Keratinocyte (primary cell): ENCODE results near the gene CDC25A. TPM values are rescaled to one million over a fixed set of nuclear protein-coding genes. Genes with fewer than 3 reads are reported as not detected.

Source experiments
- DNase-seq: peaks from one replicate; pipeline ENCODE4 v3.0.0-alpha.2; 2011; ENCODE audit warnings: low read depth, missing footprints, low spot score
- FAIRE-seq: peaks from 2 replicates; lab custom pipeline; 2011; peaks lifted over from hg19 to GRCh38; lab: Jason Lieb, UNC
- H2AFZ ChIP-seq: 2 replicates; pipeline ENCODE4 v1.6.0; 2012; ENCODE audit warnings: low read length, control low read depth, inconsistent platforms; ENCODE audit not compliant: control insufficient read depth
- H3K27ac ChIP-seq: 2 replicates; pipeline ENCODE4 v1.5.1; 2011; ENCODE audit warnings: low read length; ENCODE audit not compliant: control insufficient read depth, insufficient read depth
- H3K27me3 ChIP-seq: 3 replicates; pipeline ENCODE4 v1.6.0; 2011; ENCODE audit warnings: low read length; ENCODE audit not compliant: control insufficient read depth, insufficient read depth; ENCODE audit errors: extremely low read depth
- H3K36me3 ChIP-seq, 2 experiments: 2 replicates in 1 of 2; 3 replicates in 1 of 2; pipeline ENCODE4 v1.5.1; 2011; ENCODE audit warnings: low read length in 2 of 2, mild to moderate bottlenecking in 1 of 2; ENCODE audit not compliant: control insufficient read depth in 2 of 2, insufficient read depth in 2 of 2; ENCODE audit errors: extremely low read depth in 1 of 2
- H3K4me1 ChIP-seq: 3 replicates; pipeline ENCODE4 v1.5.1; 2011; ENCODE audit warnings: low read length; ENCODE audit not compliant: control insufficient read depth, insufficient read depth; ENCODE audit errors: extremely low read depth
- H3K4me2 ChIP-seq: 3 replicates; pipeline ENCODE4 v1.6.0; 2011; ENCODE audit warnings: low read depth, low read length; ENCODE audit not compliant: control insufficient read depth, insufficient read depth; ENCODE audit errors: extremely low read depth
- H3K4me3 ChIP-seq, 3 experiments: fragments of 200-600 bp in 1 of 3; sonication (generic) in 1 of 3; 2 replicates in 2 of 3; 3 replicates in 1 of 3; pipeline ENCODE4 v1.5.1; 2011 to 2016; ENCODE audit warnings: low read length in 3 of 3, mild to moderate bottlenecking in 3 of 3, control low read depth in 2 of 3, inconsistent platforms in 1 of 3, low read depth in 1 of 3, mixed read lengths in 1 of 3, mixed run types in 1 of 3, moderate library complexity in 1 of 3; ENCODE audit not compliant: control insufficient read depth in 2 of 3, insufficient read depth in 2 of 3; ENCODE audit errors: extremely low read depth in 1 of 3
- H3K79me2 ChIP-seq: 2 replicates; pipeline ENCODE4 v1.6.0; 2012; ENCODE audit warnings: low read length; ENCODE audit not compliant: control insufficient read depth, insufficient read depth
- H3K9ac ChIP-seq: 3 replicates; pipeline ENCODE4 v1.6.0; 2011; ENCODE audit warnings: low read length; ENCODE audit not compliant: control insufficient read depth, insufficient read depth; ENCODE audit errors: extremely low read depth
- H3K9me1 ChIP-seq: 3 replicates; pipeline ENCODE4 v1.6.0; 2011; ENCODE audit warnings: low read length; ENCODE audit not compliant: control insufficient read depth, insufficient read depth; ENCODE audit errors: extremely low read depth
- H3K9me3 ChIP-seq: 2 replicates; pipeline ENCODE4 v1.5.1; 2012; ENCODE audit warnings: low read depth, low read length; ENCODE audit not compliant: control insufficient read depth
- H4K20me1 ChIP-seq: 3 replicates; pipeline ENCODE4 v1.6.0; 2011; ENCODE audit warnings: low read length; ENCODE audit not compliant: control insufficient read depth, insufficient read depth; ENCODE audit errors: extremely low read depth
- EZH2 ChIP-seq: IDR thresholded peaks from one replicate; pipeline ENCODE4 v1.6.1; 2012; ENCODE audit warnings: inconsistent platforms, mild to moderate bottlenecking, low read length, moderate library complexity
- dilution Hi-C: fragments of 300-500 bp; cut with MboI; formaldehyde crosslinking; loops from one replicate; pipeline ENCODE4 v1.7.0; 2020; ENCODE audit warnings: low sequenced_read_pairs; ENCODE audit not compliant: extremely low pct_ligation_motif_present
- polyA plus RNA-seq, 5 experiments: library from polyadenylated mRNA; depleted of rRNA in 3 of 5; stranded (reverse) in 3 of 5; stranded (forward) in 1 of 5; unstranded in 1 of 5; fragments of >200 nt; gene quantifications; 1 replicate in 1 of 5; 2 replicates in 3 of 5; 3 replicates in 1 of 5; pipeline versions ENCODE4 v1.2.1 to v1.2.3, GENCODE V29; 2011 to 2012; ENCODE audit warnings: missing spikeins in 2 of 5, low read depth in 1 of 5, low replicate concordance in 1 of 5
- TF ChIP-seq, protein P1 (sequence below), 3 experiments: IDR thresholded peaks in 1 of 3; conservative IDR thresholded peaks in 1 of 3; optimal IDR thresholded peaks in 1 of 3; 2 replicates in 2 of 3; 3 replicates in 1 of 3; pipeline versions ENCODE3 to v1.5.1; 2011; ENCODE audit warnings: low read length in 3 of 3, mild to moderate bottlenecking in 3 of 3, moderate library complexity in 2 of 3, control low read depth in 1 of 3, inconsistent platforms in 1 of 3; ENCODE audit not compliant: insufficient read depth in 2 of 3; ENCODE audit errors: extremely low read depth in 1 of 3

CDC25A gene
- polyA plus RNA-seq, 1 donor (not counting 4 experiments of a cell fraction or from before 2014, with no cell fraction given): 5.5 TPM

DNA sequence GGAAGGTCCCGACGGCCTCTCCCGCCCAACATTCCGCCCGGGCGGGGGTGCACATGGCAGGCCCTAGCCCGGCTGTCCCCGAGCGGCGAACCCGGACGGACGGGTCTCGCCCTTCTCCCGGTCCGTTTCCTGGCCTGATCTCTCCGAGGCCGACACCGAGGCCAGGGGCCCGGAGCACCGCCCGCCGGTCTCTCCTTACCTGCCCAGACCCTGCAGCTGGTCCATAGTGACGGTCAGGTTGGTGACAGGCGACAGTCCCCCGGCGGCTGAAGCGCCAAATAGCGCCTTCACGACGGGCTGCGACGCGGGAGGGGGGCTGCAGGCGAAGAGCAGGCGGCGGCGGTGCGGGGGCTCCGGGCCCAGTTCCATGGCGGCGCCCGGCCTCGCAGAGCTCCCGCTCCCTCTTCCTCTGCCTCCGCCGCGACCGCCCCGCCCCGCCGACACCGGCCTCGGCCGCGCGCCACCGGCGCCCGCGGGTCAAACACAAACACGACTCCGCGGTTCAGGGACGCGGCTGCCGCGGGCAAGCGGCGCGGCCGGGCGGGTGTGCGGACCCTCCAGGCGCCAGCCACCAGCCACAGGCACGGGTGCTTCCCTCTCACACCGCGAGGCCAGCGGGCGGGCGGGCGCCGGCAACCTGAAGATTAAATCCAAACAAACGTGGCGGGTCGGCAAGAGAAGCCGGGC is 495 bp downstream of the CDC25A start:
- Histone ChIP-seq H3K9ac (peak overlapping the region; percentile 88), H3K4me3 (peak overlapping the region; percentile 74 to 90 (median 81)), H3K27me3 (no peaks in the 10 kb centered on the region), H3K9me3 (no peaks in the 10 kb centered on the region), H3K79me2 (peaks cover 21% of the 10 kb centered on the region), H3K36me3 (peaks cover 0 to 14% of the 10 kb centered on the region in 2 experiments), H4K20me1 (no peaks in the 10 kb centered on the region), H3K4me1 (peaks cover 23% of the 10 kb centered on the region), H3K4me2 (peak overlapping the region; percentile 98), H3K9me1 (peaks cover 4% of the 10 kb centered on the region), H3K27ac (peak overlapping the region; percentile 53), H2AFZ (peak overlapping the region; percentile 98)
- dilution Hi-C loops: no loop called here
- FAIRE-seq (no peak), DNase-seq (no peak)
- no peak for TF ChIP-seq EZH2
- TF ChIP-seq, protein P1, sequence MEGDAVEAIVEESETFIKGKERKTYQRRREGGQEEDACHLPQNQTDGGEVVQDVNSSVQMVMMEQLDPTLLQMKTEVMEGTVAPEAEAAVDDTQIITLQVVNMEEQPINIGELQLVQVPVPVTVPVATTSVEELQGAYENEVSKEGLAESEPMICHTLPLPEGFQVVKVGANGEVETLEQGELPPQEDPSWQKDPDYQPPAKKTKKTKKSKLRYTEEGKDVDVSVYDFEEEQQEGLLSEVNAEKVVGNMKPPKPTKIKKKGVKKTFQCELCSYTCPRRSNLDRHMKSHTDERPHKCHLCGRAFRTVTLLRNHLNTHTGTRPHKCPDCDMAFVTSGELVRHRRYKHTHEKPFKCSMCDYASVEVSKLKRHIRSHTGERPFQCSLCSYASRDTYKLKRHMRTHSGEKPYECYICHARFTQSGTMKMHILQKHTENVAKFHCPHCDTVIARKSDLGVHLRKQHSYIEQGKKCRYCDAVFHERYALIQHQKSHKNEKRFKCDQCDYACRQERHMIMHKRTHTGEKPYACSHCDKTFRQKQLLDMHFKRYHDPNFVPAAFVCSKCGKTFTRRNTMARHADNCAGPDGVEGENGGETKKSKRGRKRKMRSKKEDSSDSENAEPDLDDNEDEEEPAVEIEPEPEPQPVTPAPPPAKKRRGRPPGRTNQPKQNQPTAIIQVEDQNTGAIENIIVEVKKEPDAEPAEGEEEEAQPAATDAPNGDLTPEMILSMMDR (optimal IDR thresholded peaks at IDR 0.05 in 1 of 3, IDR thresholded peaks at IDR 0.05 in 1 of 3, conservative IDR thresholded peaks at IDR 0.05 in 1 of 3; ENCODE audit: extremely low read depth in 1 of 3, insufficient read depth in 2 of 3, low read length in 3 of 3): no peak

DNA sequence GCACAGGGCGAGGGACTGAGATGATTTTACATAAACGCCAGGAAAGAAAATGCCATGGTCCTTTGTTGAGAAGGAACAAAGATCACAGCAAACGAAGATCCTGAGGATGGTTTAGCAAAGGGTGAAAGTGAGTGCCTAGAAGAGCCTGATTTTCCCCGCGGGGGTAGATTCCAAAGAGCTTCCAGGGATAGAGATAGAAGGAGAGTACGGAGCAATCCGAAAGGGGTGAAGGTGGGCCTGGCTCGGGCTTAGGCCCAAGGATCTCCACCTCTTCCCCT is 977 bp downstream of the CDC25A start:
- Histone ChIP-seq H3K79me2 (peaks cover 23% of the 10 kb centered on the region), H2AFZ (peak overlapping the region; percentile 92), H3K36me3 (peaks cover 0 to 14% of the 10 kb centered on the region in 2 experiments), H3K9me3 (no peaks in the 10 kb centered on the region), H4K20me1 (no peaks in the 10 kb centered on the region), H3K27ac (peak overlapping the region; percentile 53), H3K9me1 (peaks cover 4% of the 10 kb centered on the region), H3K4me1 (peaks cover 23% of the 10 kb centered on the region), H3K4me2 (peak overlapping the region; percentile 98), H3K9ac (peak overlapping the region; percentile 88), H3K27me3 (no peaks in the 10 kb centered on the region), H3K4me3 (peak overlapping the region; percentile 74 to 90 (median 81))
- TF ChIP-seq, protein P1 (optimal IDR thresholded peaks at IDR 0.05 in 1 of 3, IDR thresholded peaks at IDR 0.05 in 1 of 3, conservative IDR thresholded peaks at IDR 0.05 in 1 of 3; ENCODE audit: extremely low read depth in 1 of 3, insufficient read depth in 2 of 3, low read length in 3 of 3): no peak
- no peak for TF ChIP-seq EZH2
- DNase-seq: no peak
- FAIRE-seq: no peak
- dilution Hi-C loops: no loop called here
